ENCODE measurements around the gene GMIP. TPM values are rescaled to one million over a fixed set of nuclear protein-coding genes. Genes with fewer than 3 reads are reported as not detected.
"Not testable (repeated sequence)": the region's sequence is repeated elsewhere in the genome, so short reads cannot be mapped to it uniquely, and the experiment has no call there.

GMIP gene
- total and polyA plus RNA-seq, 2 of the 13 experiments (the other 11 are each of a cell fraction or from before 2014, with no cell fraction given) = 1.5 to 1.8 TPM

- TF ChIP-seq ZBTB10 (CRISPR knock-in tag; IDR thresholded peaks at IDR 0.05; ENCODE audit: borderline replicate concordance) (no peak), FOXM1 (CRISPR knock-in tag; IDR thresholded peaks at IDR 0.05) (no peak), WIZ (CRISPR knock-in tag; IDR thresholded peaks at IDR 0.05) (no peak), ZNF383 (CRISPR knock-in tag; IDR thresholded peaks at IDR 0.05; ENCODE audit: borderline replicate concordance) (no peak), NAIF1 (CRISPR knock-in tag; IDR thresholded peaks at IDR 0.05; ENCODE audit: borderline replicate concordance) (no peak), RFX3 (CRISPR knock-in tag; IDR thresholded peaks at IDR 0.05) (no peak), ZNF496 (CRISPR knock-in tag; IDR thresholded peaks at IDR 0.05; ENCODE audit: insufficient replicate concordance) (no peak), PLSCR1 (CRISPR knock-in tag; IDR thresholded peaks at IDR 0.05; ENCODE audit: borderline replicate concordance) (no peak)
Measured at GRCh38 chr19:19610376-19611202, 32.9 kb downstream of the GMIP start (continued).

GRCh38 chr19:19606686-19607085 lies 36.8 kb downstream of the GMIP start:
- H3K27ac ChIP-seq (ENCODE audit: extremely low read length, insufficient read depth, low read length); CTCF ChIA-PET (ENCODE audit: low intra/inter-chr PET ratio, low total read pairs); ATAC-seq; DNase-seq (ENCODE audit: low spot score); H3K27me3 ChIP-seq (ENCODE audit: control insufficient read depth in 1 of 2, insufficient read depth in 2 of 2, low read length in 2 of 2); H3K4me2 ChIP-seq (ENCODE audit: low read depth, low read length); H4K20me1 ChIP-seq (ENCODE audit: insufficient read depth, low read length); H3K36me3 ChIP-seq (replicated peaks in 1 of 2; ENCODE audit: control insufficient read depth in 1 of 2, insufficient read depth in 2 of 2, low read length in 2 of 2); in situ Hi-C loops (cut with HindIII; ENCODE audit: extremely low pct_ligation_motif_present, low pct_unique_long_range_greater_than_20kb); H3K79me2 ChIP-seq (ENCODE audit: insufficient read depth, low read length); H3K9me3 ChIP-seq (ENCODE audit: low read length); FAIRE-seq; H3K9ac ChIP-seq (ENCODE audit: insufficient read depth, low read depth, low read length); H3K4me3 ChIP-seq (replicated peaks in 1 of 3; ENCODE audit: insufficient read depth in 1 of 3, low read depth in 2 of 3, low read length in 3 of 3); intact Hi-C loops (cut with micrococcal nuclease; ENCODE audit: unreplicated experiment); H3K4me1 ChIP-seq (ENCODE audit: insufficient read depth, low read length); H2AFZ ChIP-seq (ENCODE audit: low read length); BruUV-seq (replicated peaks): not testable (repeated sequence)
- 54% methylated on average over 8 of the region's 8 CpGs for WGBS (ENCODE audit: low lambda C conversion rate)
- POLR2A ChIA-PET = interaction anchor here (1.0 kb wide), 1 partner anchor 33 kb away, joined by 6 read pairs; no protein-coding TSS in a partner anchor

Data from HepG2 (cell line).